Transverse colon (tissue), 4 donors: Measurements from ENCODE around the gene ANXA5.

Experiments
- EP300 ChIP-seq: sonication (generic); formaldehyde crosslinking; IDR thresholded peaks from one replicate; pipeline ENCODE4 v1.6.1; 2017; ENCODE audit warnings: antibody characterized with exemption, low read depth
- POLR2A ChIP-seq: fragments of 450-650 bp; IDR thresholded peaks from one replicate; pipeline ENCODE4 v1.6.1; 2016; ENCODE audit warnings: antibody characterized with exemption, mild to moderate bottlenecking, moderate library complexity
- POLR2AphosphoS5 ChIP-seq, 3 donors: sonication (generic); formaldehyde crosslinking; IDR thresholded peaks; one replicate each; pipeline ENCODE4 v1.6.1; 2016; ENCODE audit warnings: antibody characterized with exemption in 3 of 3
- TF ChIP-seq, protein P1 (sequence below), 5 experiments: fragments of 200-600 bp in 3 of 5; fragments of 450-650 bp in 2 of 5; sonication (generic) in 3 of 5; IDR thresholded peaks; 1 replicate in 2 of 5; 2 replicates in 3 of 5; pipeline ENCODE4 v1.5.1; 2016 to 2017; ENCODE audit warnings: antibody characterized with exemption in 5 of 5, inconsistent platforms in 3 of 5, mild to moderate bottlenecking in 2 of 5, moderate library complexity in 1 of 5

- TF ChIP-seq, protein P1, sequence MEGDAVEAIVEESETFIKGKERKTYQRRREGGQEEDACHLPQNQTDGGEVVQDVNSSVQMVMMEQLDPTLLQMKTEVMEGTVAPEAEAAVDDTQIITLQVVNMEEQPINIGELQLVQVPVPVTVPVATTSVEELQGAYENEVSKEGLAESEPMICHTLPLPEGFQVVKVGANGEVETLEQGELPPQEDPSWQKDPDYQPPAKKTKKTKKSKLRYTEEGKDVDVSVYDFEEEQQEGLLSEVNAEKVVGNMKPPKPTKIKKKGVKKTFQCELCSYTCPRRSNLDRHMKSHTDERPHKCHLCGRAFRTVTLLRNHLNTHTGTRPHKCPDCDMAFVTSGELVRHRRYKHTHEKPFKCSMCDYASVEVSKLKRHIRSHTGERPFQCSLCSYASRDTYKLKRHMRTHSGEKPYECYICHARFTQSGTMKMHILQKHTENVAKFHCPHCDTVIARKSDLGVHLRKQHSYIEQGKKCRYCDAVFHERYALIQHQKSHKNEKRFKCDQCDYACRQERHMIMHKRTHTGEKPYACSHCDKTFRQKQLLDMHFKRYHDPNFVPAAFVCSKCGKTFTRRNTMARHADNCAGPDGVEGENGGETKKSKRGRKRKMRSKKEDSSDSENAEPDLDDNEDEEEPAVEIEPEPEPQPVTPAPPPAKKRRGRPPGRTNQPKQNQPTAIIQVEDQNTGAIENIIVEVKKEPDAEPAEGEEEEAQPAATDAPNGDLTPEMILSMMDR (IDR thresholded peaks at IDR 0.05): no peak
- TF ChIP-seq POLR2AphosphoS5 (IDR thresholded peaks at IDR 0.05): no peak
- TF ChIP-seq POLR2A: no peak
- no peak for TF ChIP-seq EP300
Observed at GRCh38 chr4:121665371-121665770, 31.4 kb downstream of the ANXA5 start.
